ENCODE results near the gene NCR3LG1.

Gene NCR3LG1

GRCh38 chr11:17394743-17395390 is 43.3 kb downstream of the NCR3LG1 start:
- no peak for ATAC-seq

- no peak for ATAC-seq
Observed at GRCh38 chr11:17395554-17395961, 44.0 kb downstream of the NCR3LG1 start.

GRCh38 chr11:17395978-17396377 is 44.4 kb downstream of the NCR3LG1 start:
- no peak for ATAC-seq

- ATAC-seq: no peak
Observed at GRCh38 chr11:17396598-17397310, 45.2 kb downstream of the NCR3LG1 start.

- no peak for ATAC-seq
Observed at GRCh38 chr11:17397311-17398002, 45.9 kb downstream of the NCR3LG1 start.

- no peak for ATAC-seq
Observed at GRCh38 chr11:17399236-17399635, 47.6 kb downstream of the NCR3LG1 start.

GRCh38 chr11:17400048-17400775 is 48.6 kb downstream of the NCR3LG1 start:
- peak in 1 of 2 donors; percentile 44 for ATAC-seq

- ATAC-seq: no peak
Observed at GRCh38 chr11:17401316-17401715, 49.7 kb downstream of the NCR3LG1 start.

- no peak for ATAC-seq
Observed at GRCh38 chr11:17401841-17402240, 50.2 kb downstream of the NCR3LG1 start.

- no peak for ATAC-seq
Observed at GRCh38 chr11:17402486-17402885, 50.9 kb downstream of the NCR3LG1 start.

- no peak for ATAC-seq
Observed at GRCh38 chr11:17403980-17404759, 52.6 kb downstream of the NCR3LG1 start.

GRCh38 chr11:17405232-17406005 is 53.8 kb downstream of the NCR3LG1 start:
- ATAC-seq: no peak

- ATAC-seq: no peak
Observed at GRCh38 chr11:17406082-17406817, 54.6 kb downstream of the NCR3LG1 start.

- no peak for ATAC-seq
Observed at GRCh38 chr11:17406818-17407149, 55.2 kb downstream of the NCR3LG1 start.

GRCh38 chr11:17407575-17407974 is 56.0 kb downstream of the NCR3LG1 start:
- no peak for ATAC-seq

- no peak for ATAC-seq
Observed at GRCh38 chr11:17408026-17408425, 56.4 kb downstream of the NCR3LG1 start.

- no peak for ATAC-seq
Observed at GRCh38 chr11:17408641-17409040, 57.0 kb downstream of the NCR3LG1 start.

- no peak for ATAC-seq
Observed at GRCh38 chr11:17410606-17411379, 59.2 kb downstream of the NCR3LG1 start.

- ATAC-seq: no peak
Observed at GRCh38 chr11:17411418-17411817, 59.8 kb downstream of the NCR3LG1 start.
